HG03460 (cell line): Measurements from ENCODE around the gene ART3.

ENCODE experiments used
- ATAC-seq: cut with Tn5 transposase; IDR thresholded peaks from one replicate; pipeline ENCODE4 v1.9.1; 2021; ENCODE audit not compliant: unreplicated experiment

Gene ART3

GRCh38 chr4:76067652-76068286 is 6.7 kb upstream of the ART3 start:
- peak; percentile 76 for ATAC-seq

- ATAC-seq: no peak
Measured at GRCh38 chr4:76072760-76073159, 1.7 kb upstream of the ART3 start.

GRCh38 chr4:76074993-76075600 is 588 bp downstream of the ART3 start:
- no peak for ATAC-seq

GRCh38 chr4:76078033-76078613 is 3.6 kb downstream of the ART3 start:
- ATAC-seq: no peak

GRCh38 chr4:76083386-76083988 is 9.0 kb downstream of the ART3 start:
- no peak for ATAC-seq

GRCh38 chr4:76084542-76084941 is 10.0 kb downstream of the ART3 start:
- ATAC-seq: no peak

GRCh38 chr4:76087007-76087769 is 12.7 kb downstream of the ART3 start:
- no peak for ATAC-seq

- ATAC-seq: no peak
Measured at GRCh38 chr4:76088719-76089118, 14.2 kb downstream of the ART3 start.

- no peak for ATAC-seq
Measured at GRCh38 chr4:76090241-76090691, 15.8 kb downstream of the ART3 start.

GRCh38 chr4:76091052-76091451 is 16.5 kb downstream of the ART3 start:
- ATAC-seq: no peak

GRCh38 chr4:76095568-76095967 is 21.1 kb downstream of the ART3 start:
- ATAC-seq: no peak

GRCh38 chr4:76096076-76096475 is 21.6 kb downstream of the ART3 start:
- no peak for ATAC-seq

GRCh38 chr4:76105652-76106051 is 31.1 kb downstream of the ART3 start:
- no peak for ATAC-seq

- ATAC-seq: no peak
Measured at GRCh38 chr4:76106442-76106841, 31.9 kb downstream of the ART3 start.

- no peak for ATAC-seq
Measured at GRCh38 chr4:76108467-76109181, 34.1 kb downstream of the ART3 start.

- no peak for ATAC-seq
Measured at GRCh38 chr4:76116821-76117220, 42.3 kb downstream of the ART3 start.

- no peak for ATAC-seq
Measured at GRCh38 chr4:76117536-76117935, 43.0 kb downstream of the ART3 start.

- ATAC-seq: no peak
Measured at GRCh38 chr4:76120199-76120598, 45.7 kb downstream of the ART3 start.

- ATAC-seq: no peak
Measured at GRCh38 chr4:76125816-76126215, 51.3 kb downstream of the ART3 start.

- ATAC-seq: no peak
Measured at GRCh38 chr4:76127754-76128153, 53.2 kb downstream of the ART3 start.

GRCh38 chr4:76141241-76141640 is 66.7 kb downstream of the ART3 start:
- no peak for ATAC-seq
